ENCODE results near the gene TNS1. TPM values are rescaled to one million over a fixed set of nuclear protein-coding genes. Genes with fewer than 3 reads are reported as not detected.

TNS1 gene
- polyA plus RNA-seq, 3 donors, result 0.26 to 1.6 (median 1.5) TPM

GRCh38 chr2:218017211-218018053 is 14.6 kb upstream of the TNS1 start:
- peaks cover 0 to 3% of the 10 kb centered on the region in 2 donors for H3K36me3 Mint-ChIP-seq
- intact Hi-C loops (cut with micrococcal nuclease), result loop anchor here in 1 of 2 donors (10.0 kb wide), 1 partner anchor 47 kb away; the partner anchor contains the start of gene RUFY4
- peaks cover 21% of the 10 kb centered on the region for H3K79me2 ChIP-seq (ENCODE audit: insufficient read depth, low read length)
- H3K27ac Mint-ChIP-seq, result peak overlapping the region in 5 of 7 donors; percentile 51 to 79 (median 58)
- no peak overlapping the region for H3K4me2 ChIP-seq (replicated peaks; ENCODE audit: extremely low read depth, low read length, poor library complexity, severe bottlenecking)
- H3K27me3 Mint-ChIP-seq (ENCODE audit: low read depth in 3 of 3), result peaks cover 0 to 8% (median 1%) of the 10 kb centered on the region in 3 donors
- peaks cover 43 to 52% of the 10 kb centered on the region in 2 donors for H3K4me1 ChIP-seq (ENCODE audit: control insufficient read depth in 1 of 2, insufficient read depth in 2 of 2, low read length in 2 of 2)
- no peak for TF ChIP-seq CTCF (IDR thresholded peaks at IDR 0.05)
- no peak overlapping the region for H3K4me3 ChIP-seq (replicated peaks in 1 of 3; ENCODE audit: low read depth in 2 of 3, low read length in 3 of 3)
- no peak overlapping the region for H2AFZ ChIP-seq (ENCODE audit: insufficient read depth, low read depth, low read length, poor library complexity, severe bottlenecking)
- no peaks in the 10 kb centered on the region for H3K9me3 Mint-ChIP-seq
- H3K27ac ChIP-seq (ENCODE audit: low read depth in 1 of 2, low read length in 2 of 2), result no peak overlapping the region
- peaks cover 53% of the 10 kb centered on the region for H3K4me1 Mint-ChIP-seq
- H4K20me1 ChIP-seq (ENCODE audit: insufficient read depth, low read length), result no peaks in the 10 kb centered on the region
- H3K9ac ChIP-seq (ENCODE audit: insufficient read depth, low read length, poor library complexity, severe bottlenecking), result no peak overlapping the region
- no peak for DNase-seq
- H3K36me3 ChIP-seq (replicated peaks in 1 of 2; ENCODE audit: control insufficient read depth in 1 of 2, insufficient read depth in 2 of 2, low read length in 2 of 2), result no peaks in the 10 kb centered on the region
- H3K4me3 Mint-ChIP-seq, result no peak overlapping the region
- WGBS (ENCODE audit: insufficient coverage), result 42% methylated on average over 2 of the region's 7 CpGs
- no peaks in the 10 kb centered on the region for H3K9me3 ChIP-seq (replicated peaks in 1 of 2; ENCODE audit: control insufficient read depth in 1 of 2, insufficient read depth in 1 of 2, low read length in 2 of 2)
- no peaks in the 10 kb centered on the region for H3K27me3 ChIP-seq (ENCODE audit: control insufficient read depth in 2 of 2, insufficient read depth in 2 of 2, low read length in 2 of 2)

GRCh38 chr2:218016810-218017209 is 14.0 kb upstream of the TNS1 start:
- no peak for DNase-seq
- Histone ChIP-seq H3K9me3 (replicated peaks in 1 of 2; ENCODE audit: control insufficient read depth in 1 of 2, insufficient read depth in 1 of 2, low read length in 2 of 2) (no peaks in the 10 kb centered on the region), H3K4me3 (replicated peaks in 1 of 3; ENCODE audit: low read depth in 2 of 3, low read length in 3 of 3) (no peak overlapping the region), H3K4me2 (replicated peaks; ENCODE audit: extremely low read depth, low read length, poor library complexity, severe bottlenecking) (no peak overlapping the region), H3K27me3 (ENCODE audit: control insufficient read depth in 2 of 2, insufficient read depth in 2 of 2, low read length in 2 of 2) (peaks cover 0 to under 1% of the 10 kb centered on the region in 2 donors), H2AFZ (ENCODE audit: insufficient read depth, low read depth, low read length, poor library complexity, severe bottlenecking) (no peak overlapping the region), H4K20me1 (ENCODE audit: insufficient read depth, low read length) (no peaks in the 10 kb centered on the region), H3K27ac (ENCODE audit: low read depth in 1 of 2, low read length in 2 of 2) (no peak overlapping the region), H3K9ac (ENCODE audit: insufficient read depth, low read length, poor library complexity, severe bottlenecking) (no peak overlapping the region), H3K79me2 (ENCODE audit: insufficient read depth, low read length) (peaks cover 17% of the 10 kb centered on the region), H3K4me1 (ENCODE audit: control insufficient read depth in 1 of 2, insufficient read depth in 2 of 2, low read length in 2 of 2) (peaks cover 47 to 59% of the 10 kb centered on the region in 2 donors), H3K36me3 (replicated peaks in 1 of 2; ENCODE audit: control insufficient read depth in 1 of 2, insufficient read depth in 2 of 2, low read length in 2 of 2) (no peaks in the 10 kb centered on the region)
- TF ChIP-seq CTCF (IDR thresholded peaks at IDR 0.05), result no peak
- H3K4me3 Mint-ChIP-seq, result no peak overlapping the region
- 98% methylated on average over 4 of the region's 4 CpGs for WGBS (ENCODE audit: insufficient coverage)
- intact Hi-C loops (cut with micrococcal nuclease), result loop anchor here in 1 of 2 donors (10.0 kb wide), 1 partner anchor 48 kb away; the partner anchor contains the start of gene RUFY4
- H3K27ac Mint-ChIP-seq, result no peak overlapping the region
- peaks cover 0 to 7% of the 10 kb centered on the region in 2 donors for H3K36me3 Mint-ChIP-seq
- H3K27me3 Mint-ChIP-seq (ENCODE audit: low read depth in 3 of 3), result peaks cover under 1 to 8% (median 4%) of the 10 kb centered on the region in 3 donors
- peaks cover 54% of the 10 kb centered on the region for H3K4me1 Mint-ChIP-seq
- no peaks in the 10 kb centered on the region for H3K9me3 Mint-ChIP-seq

Data from CD14-positive monocyte (primary cell).